Progenitor cell of endocrine pancreas (in vitro differentiated cells): ENCODE data around the gene PDE7B. TPM values are rescaled to one million over a fixed set of nuclear protein-coding genes. Genes with fewer than 3 reads are reported as not detected.

ENCODE experiments used
- DNase-seq: peaks from one replicate; pipeline ENCODE4 v3.0.0; 2021; ENCODE audit warnings: low spot score; ENCODE audit not compliant: unreplicated experiment
- H3K27ac Mint-ChIP-seq: 2 replicates; pipeline ENCODE4 v1.8.0; 2021; ENCODE audit warnings: mild to moderate bottlenecking, moderate library complexity, mixed read lengths
- H3K27me3 Mint-ChIP-seq: 2 replicates; pipeline ENCODE4 v1.8.0; 2021; ENCODE audit warnings: mixed read lengths
- H3K36me3 Mint-ChIP-seq: 2 replicates; pipeline ENCODE4 v1.8.0; 2022; ENCODE audit warnings: mixed read lengths; ENCODE audit not compliant: insufficient read depth
- H3K4me1 Mint-ChIP-seq: 2 replicates; pipeline ENCODE4 v1.8.0; 2021; ENCODE audit warnings: low read depth, mixed read lengths
- H3K4me3 Mint-ChIP-seq: 2 replicates; pipeline ENCODE4 v1.8.0; 2021; ENCODE audit warnings: low read depth, mild to moderate bottlenecking, moderate library complexity, mixed read lengths
- H3K9me3 Mint-ChIP-seq: 2 replicates; pipeline ENCODE4 v1.8.0; 2021; ENCODE audit warnings: low read depth, mixed read lengths
- CTCF ChIP-seq: fragments of 200-600 bp; sonication (generic); IDR thresholded peaks from one replicate; pipeline ENCODE4 v1.5.0; 2021; ENCODE audit warnings: antibody characterized with exemption, mild to moderate bottlenecking; ENCODE audit not compliant: unreplicated experiment
- total RNA-seq: library from RNA; stranded (reverse); gene quantifications from 2 replicates; pipeline ENCODE4 v1.2.1, GENCODE V29; 2021

PDE7B gene
- total RNA-seq, 1 donor from 2014 or later = 0.07 TPM

- H3K27ac Mint-ChIP-seq = no peak overlapping the region
These were observed 20.4 kb downstream of the PDE7B start for GRCh38 chr6:135871878-135872277.

GRCh38 chr6:135875446-135875845 is 23.9 kb downstream of the PDE7B start:
- Mint-ChIP-seq H3K4me3 (no peak overlapping the region), H3K27ac (no peak overlapping the region), H3K27me3 (no peaks in the 10 kb centered on the region), H3K4me1 (no peaks in the 10 kb centered on the region), H3K36me3 (no peaks in the 10 kb centered on the region), H3K9me3 (no peaks in the 10 kb centered on the region)
- TF ChIP-seq CTCF = no peak
- no peak for DNase-seq

More at GRCh38 chr6:135871878-135872277, 20.4 kb downstream of the PDE7B start:
- H3K4me3 Mint-ChIP-seq = no peak overlapping the region
- no peak for TF ChIP-seq CTCF
- H3K4me1 Mint-ChIP-seq = no peaks in the 10 kb centered on the region
- H3K9me3 Mint-ChIP-seq = no peaks in the 10 kb centered on the region
- no peak for DNase-seq
- H3K36me3 Mint-ChIP-seq = no peaks in the 10 kb centered on the region
- no peaks in the 10 kb centered on the region for H3K27me3 Mint-ChIP-seq

- H3K27ac Mint-ChIP-seq = no peak overlapping the region
- no peak for TF ChIP-seq CTCF
- H3K9me3 Mint-ChIP-seq = no peaks in the 10 kb centered on the region
- H3K27me3 Mint-ChIP-seq = no peaks in the 10 kb centered on the region
- H3K4me1 Mint-ChIP-seq = no peaks in the 10 kb centered on the region
- H3K36me3 Mint-ChIP-seq = no peaks in the 10 kb centered on the region
- no peak overlapping the region for H3K4me3 Mint-ChIP-seq
- DNase-seq = no peak
These were observed 24.6 kb downstream of the PDE7B start for GRCh38 chr6:135876058-135876457.

- no peak for DNase-seq
- H3K27me3 Mint-ChIP-seq = no peaks in the 10 kb centered on the region
- no peaks in the 10 kb centered on the region for H3K9me3 Mint-ChIP-seq
- H3K27ac Mint-ChIP-seq = no peak overlapping the region
- H3K4me3 Mint-ChIP-seq = no peak overlapping the region
- no peaks in the 10 kb centered on the region for H3K36me3 Mint-ChIP-seq
- no peak for TF ChIP-seq CTCF
- H3K4me1 Mint-ChIP-seq = no peaks in the 10 kb centered on the region
These were observed 26.2 kb downstream of the PDE7B start for GRCh38 chr6:135877666-135878065.

- no peak for DNase-seq
- H3K4me1 Mint-ChIP-seq = no peaks in the 10 kb centered on the region
- H3K27ac Mint-ChIP-seq = no peak overlapping the region
- no peaks in the 10 kb centered on the region for H3K9me3 Mint-ChIP-seq
- H3K4me3 Mint-ChIP-seq = no peak overlapping the region
- no peaks in the 10 kb centered on the region for H3K36me3 Mint-ChIP-seq
- no peak for TF ChIP-seq CTCF
- no peaks in the 10 kb centered on the region for H3K27me3 Mint-ChIP-seq
These were observed 28.8 kb downstream of the PDE7B start for GRCh38 chr6:135880066-135880972.
